Ishikawa (cell line): ENCODE measurements around the gene GPR25.

ENCODE experiments used
- CEBPB ChIP-seq: IDR thresholded peaks from 2 replicates; pipeline ENCODE4 v1.6.1; 2012
- CREB1 ChIP-seq: IDR thresholded peaks from 2 replicates; pipeline ENCODE4 v1.6.1; 2012; ENCODE audit warnings: low read depth
- EP300 ChIP-seq: IDR thresholded peaks from 2 replicates; pipeline ENCODE4 v1.6.1; 2012; ENCODE audit warnings: borderline replicate concordance
- FOXM1 ChIP-seq: IDR thresholded peaks from 2 replicates; pipeline ENCODE4 v1.6.1; 2012; ENCODE audit warnings: low read depth, borderline replicate concordance
- NFIC ChIP-seq: IDR thresholded peaks from 2 replicates; pipeline ENCODE4 v1.6.1; 2012
- RAD21 ChIP-seq: IDR thresholded peaks from 2 replicates; pipeline ENCODE4 v1.6.1; 2012; ENCODE audit warnings: low read depth
- TAF1 ChIP-seq: IDR thresholded peaks from 2 replicates; pipeline ENCODE4 v1.6.1; 2012; ENCODE audit warnings: low read depth, mild to moderate bottlenecking
- TCF12 ChIP-seq: IDR thresholded peaks from 2 replicates; pipeline ENCODE4 v1.6.1; 2012; ENCODE audit warnings: low read depth
- TEAD4 ChIP-seq: IDR thresholded peaks from 2 replicates; pipeline ENCODE4 v1.6.1; 2012
- YY1 ChIP-seq: IDR thresholded peaks from 2 replicates; pipeline ENCODE4 v1.6.1; 2012; ENCODE audit warnings: low read depth
- ZBTB7A ChIP-seq: IDR thresholded peaks from 2 replicates; pipeline ENCODE4 v1.6.1; 2012; ENCODE audit warnings: low read depth
- TF ChIP-seq, protein P1 (sequence below): IDR thresholded peaks from 2 replicates; pipeline ENCODE4 v1.6.1; 2012
- TF ChIP-seq, protein P2 (sequence below): IDR thresholded peaks from 2 replicates; pipeline ENCODE4 v1.6.1; 2012; ENCODE audit warnings: low read depth, mild to moderate bottlenecking

DNA sequence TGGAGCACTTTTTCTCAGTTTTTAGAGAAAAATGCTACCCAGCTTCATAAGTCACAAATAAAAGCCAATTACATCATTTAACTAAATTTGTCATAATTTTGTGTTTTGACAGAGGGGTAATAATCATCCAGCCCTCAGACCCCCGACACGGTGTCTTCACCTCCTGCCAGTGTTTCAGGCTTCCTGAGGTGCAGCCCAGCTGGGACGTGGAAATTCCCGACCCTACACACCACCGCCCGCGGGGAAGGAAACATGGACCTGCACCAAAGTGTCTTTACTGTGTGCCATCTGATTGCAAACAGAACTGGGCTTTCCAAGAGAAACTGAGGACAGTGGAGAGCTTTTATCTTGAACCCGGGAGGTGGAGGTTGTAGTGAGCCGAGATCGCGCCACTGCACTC is 14.3 kb downstream of the GPR25 start:
- TF ChIP-seq YY1 (no peak), TAF1 (no peak), CEBPB (no peak), FOXM1 (no peak), NFIC (no peak), TCF12 (no peak), EP300 (no peak), CREB1 (no peak), TEAD4 (no peak), ZBTB7A (no peak), RAD21 (no peak)
- TF ChIP-seq, protein P1, sequence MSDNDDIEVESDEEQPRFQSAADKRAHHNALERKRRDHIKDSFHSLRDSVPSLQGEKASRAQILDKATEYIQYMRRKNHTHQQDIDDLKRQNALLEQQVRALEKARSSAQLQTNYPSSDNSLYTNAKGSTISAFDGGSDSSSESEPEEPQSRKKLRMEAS = no peak
- TF ChIP-seq, protein P2, sequence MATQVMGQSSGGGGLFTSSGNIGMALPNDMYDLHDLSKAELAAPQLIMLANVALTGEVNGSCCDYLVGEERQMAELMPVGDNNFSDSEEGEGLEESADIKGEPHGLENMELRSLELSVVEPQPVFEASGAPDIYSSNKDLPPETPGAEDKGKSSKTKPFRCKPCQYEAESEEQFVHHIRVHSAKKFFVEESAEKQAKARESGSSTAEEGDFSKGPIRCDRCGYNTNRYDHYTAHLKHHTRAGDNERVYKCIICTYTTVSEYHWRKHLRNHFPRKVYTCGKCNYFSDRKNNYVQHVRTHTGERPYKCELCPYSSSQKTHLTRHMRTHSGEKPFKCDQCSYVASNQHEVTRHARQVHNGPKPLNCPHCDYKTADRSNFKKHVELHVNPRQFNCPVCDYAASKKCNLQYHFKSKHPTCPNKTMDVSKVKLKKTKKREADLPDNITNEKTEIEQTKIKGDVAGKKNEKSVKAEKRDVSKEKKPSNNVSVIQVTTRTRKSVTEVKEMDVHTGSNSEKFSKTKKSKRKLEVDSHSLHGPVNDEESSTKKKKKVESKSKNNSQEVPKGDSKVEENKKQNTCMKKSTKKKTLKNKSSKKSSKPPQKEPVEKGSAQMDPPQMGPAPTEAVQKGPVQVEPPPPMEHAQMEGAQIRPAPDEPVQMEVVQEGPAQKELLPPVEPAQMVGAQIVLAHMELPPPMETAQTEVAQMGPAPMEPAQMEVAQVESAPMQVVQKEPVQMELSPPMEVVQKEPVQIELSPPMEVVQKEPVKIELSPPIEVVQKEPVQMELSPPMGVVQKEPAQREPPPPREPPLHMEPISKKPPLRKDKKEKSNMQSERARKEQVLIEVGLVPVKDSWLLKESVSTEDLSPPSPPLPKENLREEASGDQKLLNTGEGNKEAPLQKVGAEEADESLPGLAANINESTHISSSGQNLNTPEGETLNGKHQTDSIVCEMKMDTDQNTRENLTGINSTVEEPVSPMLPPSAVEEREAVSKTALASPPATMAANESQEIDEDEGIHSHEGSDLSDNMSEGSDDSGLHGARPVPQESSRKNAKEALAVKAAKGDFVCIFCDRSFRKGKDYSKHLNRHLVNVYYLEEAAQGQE = no peak
